HepG2 (cell line): Measurements from ENCODE around the gene ZDHHC9. TPM values are rescaled to one million over a fixed set of nuclear protein-coding genes. Genes with fewer than 3 reads are reported as not detected.

Experiments used
- ATAC-seq: fragments of 200-7000 bp; cut with Tn5 transposase; 3 replicates; pipeline ENCODE4 v1.9.1; 2020; ENCODE audit warnings: mild to moderate bottlenecking, moderate library complexity
- BruUV-seq: library from RNA; stranded (reverse); fragments of 400-500 nt; replicated peaks from 2 replicates; lab custom pipeline; 2021; lab: Mats Ljungman, UMichigan
- CTCF ChIA-PET: fragments of 300-600 bp; formaldehyde crosslinking; extraction: SDS; loops from one replicate; lab custom pipeline; 2021; ENCODE audit warnings: low total read pairs, inconsistent platforms, low intra/inter-chr PET ratio; lab: Yijun Ruan, JAX
- POLR2A ChIA-PET: fragments of 350-600 bp; sonication (Branson Sonifier 250); formaldehyde crosslinking; loops from one replicate; lab custom pipeline; 2020; ENCODE audit warnings: antibody characterized with exemption, inconsistent platforms; lab: Yijun Ruan, JAX
- DNase-seq: peaks from one replicate; pipeline ENCODE4 v3.0.0-alpha.2; 2015; ENCODE audit warnings: low spot score
- FAIRE-seq: peaks from 3 replicates; lab custom pipeline; 2011; peaks lifted over from hg19 to GRCh38; lab: Jason Lieb, UNC
- H2AFZ ChIP-seq: one replicate; pipeline ENCODE4 v1.6.1; 2011; ENCODE audit warnings: low read length, inconsistent platforms
- H3K27ac ChIP-seq: fragments of 300-600 bp; 3 replicates; pipeline ENCODE4 v1.8.0; 2011; ENCODE audit warnings: mixed run types, mild to moderate bottlenecking, mixed read lengths, low read length, inconsistent platforms; ENCODE audit not compliant: insufficient read depth; ENCODE audit errors: extremely low read length
- H3K27me3 ChIP-seq, 2 experiments: fragments of 200-600 bp in 1 of 2; 2 replicates in 1 of 2; 3 replicates in 1 of 2; pipeline versions ENCODE4 v1.6.0 to v1.8.0; 2011; ENCODE audit warnings: low read length in 2 of 2, mild to moderate bottlenecking in 2 of 2, moderate library complexity in 2 of 2, inconsistent platforms in 1 of 2; ENCODE audit not compliant: insufficient read depth in 2 of 2, control insufficient read depth in 1 of 2
- H3K36me3 ChIP-seq, 2 experiments: fragments of 200-600 bp in 1 of 2; replicated peaks in 1 of 2; 2 replicates in 1 of 2; 3 replicates in 1 of 2; pipeline versions ENCODE4 v1.5.1 to v1.8.0; 2011; ENCODE audit warnings: low read length in 2 of 2, inconsistent platforms in 1 of 2; ENCODE audit not compliant: insufficient read depth in 2 of 2, control insufficient read depth in 1 of 2
- H3K4me1 ChIP-seq: 2 replicates; pipeline ENCODE4 v1.5.1; 2012; ENCODE audit warnings: low read length, inconsistent platforms; ENCODE audit not compliant: insufficient read depth
- H3K4me2 ChIP-seq: 2 replicates; pipeline ENCODE4 v1.6.0; 2011; ENCODE audit warnings: low read depth, low read length, inconsistent platforms
- H3K4me3 ChIP-seq, 3 experiments: fragments of 200-600 bp in 1 of 3; sonication (generic), shearing (Covaris generic) in 1 of 3; replicated peaks in 1 of 3; 2 replicates each; pipeline ENCODE4 v1.5.1; 2011 to 2016; ENCODE audit warnings: low read length in 3 of 3, inconsistent platforms in 2 of 3, low read depth in 2 of 3, mild to moderate bottlenecking in 2 of 3, control low read depth in 1 of 3, mixed read lengths in 1 of 3; ENCODE audit not compliant: insufficient read depth in 1 of 3
- H3K79me2 ChIP-seq: one replicate; pipeline ENCODE4 v1.6.1; 2011; ENCODE audit warnings: low read length, inconsistent platforms; ENCODE audit not compliant: insufficient read depth
- H3K9ac ChIP-seq: 2 replicates; pipeline ENCODE4 v1.6.0; 2011; ENCODE audit warnings: mild to moderate bottlenecking, low read depth, low read length, inconsistent platforms; ENCODE audit not compliant: insufficient read depth
- H3K9me3 ChIP-seq: 2 replicates; pipeline ENCODE4 v1.5.1; 2012; ENCODE audit warnings: mild to moderate bottlenecking, low read length
- H4K20me1 ChIP-seq: 2 replicates; pipeline ENCODE4 v1.6.0; 2011; ENCODE audit warnings: inconsistent platforms, mild to moderate bottlenecking, low read length, moderate library complexity; ENCODE audit not compliant: insufficient read depth
- CBX2 ChIP-seq, 2 experiments: fragments of 200-600 bp in 1 of 2; sonication (generic); formaldehyde crosslinking in 1 of 2; IDR thresholded peaks; 2 replicates each; pipeline versions ENCODE4 v1.7.0 to v1.8.1; 2018 to 2022; ENCODE audit warnings: low read depth in 2 of 2, low read length in 1 of 2, mild to moderate bottlenecking in 1 of 2, missing genetic modification reagents in 1 of 2
- DPF2 ChIP-seq: sonication (generic); formaldehyde crosslinking; IDR thresholded peaks from 2 replicates; pipeline ENCODE4 v1.4.0; 2020; ENCODE audit warnings: mild to moderate bottlenecking, low read depth, missing genetic modification reagents, borderline replicate concordance
- FOXK1 ChIP-seq: sonication (generic); formaldehyde crosslinking; IDR thresholded peaks from 2 replicates; pipeline ENCODE4 v1.4.0; 2020; ENCODE audit warnings: low read depth, missing genetic modification reagents, borderline replicate concordance
- GABPA ChIP-seq, 2 experiments: IDR thresholded peaks; 2 replicates each; pipeline ENCODE4 v1.6.1; 2011 to 2016; ENCODE audit warnings: low read depth in 2 of 2, low read length in 1 of 2, missing biosample characterization in 1 of 2, missing genetic modification characterization in 1 of 2
- HIVEP1 ChIP-seq: sonication (generic); formaldehyde crosslinking; IDR thresholded peaks from 2 replicates; pipeline ENCODE4 v1.4.0; 2020; ENCODE audit warnings: mild to moderate bottlenecking, missing genetic modification reagents
- HNRNPK ChIP-seq: fragments of 200-400 bp; formaldehyde crosslinking; IDR thresholded peaks from 2 replicates; pipeline ENCODE4 v1.6.1; 2018; ENCODE audit warnings: low read length, low read depth, moderate library complexity, mild to moderate bottlenecking; ENCODE audit not compliant: poor library complexity, severe bottlenecking
- HOXA3 ChIP-seq: sonication (generic); formaldehyde crosslinking; IDR thresholded peaks from 2 replicates; pipeline ENCODE4 v1.5.0; 2020; ENCODE audit warnings: missing genetic modification reagents
- MEIS2 ChIP-seq: sonication (generic); formaldehyde crosslinking; IDR thresholded peaks from 2 replicates; pipeline ENCODE4 v1.9.0; 2021; ENCODE audit warnings: mild to moderate bottlenecking, missing genetic modification reagents
- PAF1 ChIP-seq: IDR thresholded peaks from 2 replicates; pipeline ENCODE4 v1.6.1; 2016; ENCODE audit warnings: missing genetic modification reagents, missing compliant biosample characterization
- SOX13 ChIP-seq, 3 experiments: fragments of 450-650 bp in 1 of 3; sonication (generic) in 1 of 3; formaldehyde crosslinking in 1 of 3; IDR thresholded peaks in 2 of 3; conservative IDR thresholded peaks in 1 of 3; 2 replicates each; pipeline versions ENCODE4 v1.5.0 to v1.6.1; 2016 to 2020; ENCODE audit warnings: antibody characterized with exemption in 1 of 3, mild to moderate bottlenecking in 1 of 3, missing compliant biosample characterization in 1 of 3, missing genetic modification reagents in 1 of 3, moderate library complexity in 1 of 3
- ZFP36L1 ChIP-seq: sonication (generic); formaldehyde crosslinking; IDR thresholded peaks from 2 replicates; pipeline ENCODE4 v1.8.0; 2022; ENCODE audit warnings: mild to moderate bottlenecking, missing genetic modification reagents, moderate library complexity
- WGBS: methylation state at CpG from one replicate; pipeline ENCODE4 v1.1.6; 2017; ENCODE audit warnings: low lambda C conversion rate; 5-methylcytosine and 5-hydroxymethylcytosine counted together
- in situ Hi-C: cut with HindIII; loops from 2 replicates; pipeline ENCODE4 v1.10.0; 2017; ENCODE audit warnings: low pct_unique_long_range_greater_than_20kb; ENCODE audit not compliant: extremely low pct_ligation_motif_present
- intact Hi-C: fragments of 100-400 bp; cut with micrococcal nuclease; formaldehyde crosslinking; loops from one replicate; pipeline ENCODE4 v1.10.0; 2022; ENCODE audit not compliant: unreplicated experiment
- polyA plus RNA-seq, 8 experiments: library from polyadenylated mRNA; depleted of rRNA in 3 of 8; stranded (reverse) in 7 of 8; unstranded in 1 of 8; fragments of >200 nt; fragmentation: Illumina TruSeq in 4 of 8; extraction: Trizol in 4 of 8; gene quantifications; 2 replicates each; pipeline versions ENCODE4 v1.2.1 to v1.2.3, GENCODE V29; 2011 to 2016; ENCODE audit warnings: low read depth in 4 of 8, missing spikeins in 1 of 8, mixed read lengths in 1 of 8; ENCODE audit not compliant: insufficient read depth in 1 of 8
- total RNA-seq, 5 experiments: library from RNA; depleted of rRNA; stranded (reverse); fragments of >200 nt; fragmentation: Illumina TruSeq; extraction: Trizol; gene quantifications; 2 replicates each; pipeline ENCODE4 v1.2.3, GENCODE V29; 2016; ENCODE audit warnings: low read depth in 1 of 5
- TF ChIP-seq, protein P1 (sequence below): sonication (generic); formaldehyde crosslinking; IDR thresholded peaks from 2 replicates; pipeline ENCODE4 v1.5.0; 2020; ENCODE audit warnings: mild to moderate bottlenecking, missing genetic modification reagents
- TF ChIP-seq, protein P2 (sequence below): sonication (generic); formaldehyde crosslinking; IDR thresholded peaks from 2 replicates; pipeline ENCODE4 v1.4.0; 2020; ENCODE audit warnings: low read depth, mild to moderate bottlenecking, missing genetic modification reagents

Gene ZDHHC9
- total and polyA plus RNA-seq, 2 of the 13 experiments (the other 11 are each of a cell fraction or from before 2014, with no cell fraction given) = 28.3 to 53.1 TPM

DNA sequence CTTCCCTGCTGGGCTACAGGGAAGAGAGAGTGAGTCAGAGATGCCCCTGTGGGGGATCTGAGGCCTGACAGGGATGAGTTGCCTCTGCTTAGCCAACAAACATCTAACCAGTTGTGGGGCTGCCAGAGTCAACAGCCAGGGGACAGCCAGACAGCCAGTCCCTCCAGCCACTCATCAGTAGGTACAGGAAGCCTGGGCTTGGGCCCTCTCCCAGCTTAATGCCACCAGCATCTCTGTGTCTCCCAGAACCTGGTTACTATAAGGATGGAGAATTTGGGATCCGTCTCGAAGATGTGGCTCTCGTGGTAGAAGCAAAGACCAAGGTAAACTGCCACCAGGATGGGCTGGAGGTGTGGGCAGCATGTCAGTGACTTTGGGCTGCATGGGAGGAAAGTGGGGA lies 81.2 kb downstream of the ZDHHC9 start:
- Histone ChIP-seq H2AFZ (no peak overlapping the region), H3K27me3 (no peaks in the 10 kb centered on the region), H4K20me1 (no peaks in the 10 kb centered on the region), H3K9me3 (no peaks in the 10 kb centered on the region), H3K27ac (no peak overlapping the region), H3K4me1 (no peaks in the 10 kb centered on the region), H3K79me2 (no peaks in the 10 kb centered on the region), H3K4me2 (no peak overlapping the region), H3K4me3 (no peak overlapping the region), H3K9ac (no peak overlapping the region), H3K36me3 (no peaks in the 10 kb centered on the region)
- ATAC-seq (no peak), DNase-seq (no peak), FAIRE-seq (no peak)
- ChIA-PET CTCF (no interaction called here), POLR2A (no interaction called here)
- BruUV-seq = no TSS peak
- 48% methylated on average over 3 of the region's 3 CpGs for WGBS
- TF ChIP-seq GABPA (IDR thresholded peaks at IDR 0.05; ENCODE audit: low read depth, low read length) = no peak
- TF ChIP-seq GABPA (CRISPR knock-in tag; IDR thresholded peaks at IDR 0.05; ENCODE audit: low read depth) = no peak
- TF ChIP-seq PAF1 (CRISPR knock-in tag) = no peak
- no peak for TF ChIP-seq HNRNPK
- TF ChIP-seq CBX2 (IDR thresholded peaks at IDR 0.05; ENCODE audit: low read depth, low read length) = no peak
- TF ChIP-seq CBX2 (CRISPR knock-in tag; IDR thresholded peaks at IDR 0.05; ENCODE audit: low read depth) = no peak
- TF ChIP-seq, protein P1, sequence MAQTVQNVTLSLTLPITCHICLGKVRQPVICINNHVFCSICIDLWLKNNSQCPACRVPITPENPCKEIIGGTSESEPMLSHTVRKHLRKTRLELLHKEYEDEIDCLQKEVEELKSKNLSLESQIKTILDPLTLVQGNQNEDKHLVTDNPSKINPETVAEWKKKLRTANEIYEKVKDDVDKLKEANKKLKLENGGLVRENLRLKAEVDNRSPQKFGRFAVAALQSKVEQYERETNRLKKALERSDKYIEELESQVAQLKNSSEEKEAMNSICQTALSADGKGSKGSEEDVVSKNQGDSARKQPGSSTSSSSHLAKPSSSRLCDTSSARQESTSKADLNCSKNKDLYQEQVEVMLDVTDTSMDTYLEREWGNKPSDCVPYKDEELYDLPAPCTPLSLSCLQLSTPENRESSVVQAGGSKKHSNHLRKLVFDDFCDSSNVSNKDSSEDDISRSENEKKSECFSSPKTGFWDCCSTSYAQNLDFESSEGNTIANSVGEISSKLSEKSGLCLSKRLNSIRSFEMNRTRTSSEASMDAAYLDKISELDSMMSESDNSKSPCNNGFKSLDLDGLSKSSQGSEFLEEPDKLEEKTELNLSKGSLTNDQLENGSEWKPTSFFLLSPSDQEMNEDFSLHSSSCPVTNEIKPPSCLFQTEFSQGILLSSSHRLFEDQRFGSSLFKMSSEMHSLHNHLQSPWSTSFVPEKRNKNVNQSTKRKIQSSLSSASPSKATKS = no peak
- TF ChIP-seq MEIS2 (CRISPR knock-in tag) = no peak
- no peak for TF ChIP-seq HIVEP1 (CRISPR knock-in tag)
- TF ChIP-seq, protein P2, sequence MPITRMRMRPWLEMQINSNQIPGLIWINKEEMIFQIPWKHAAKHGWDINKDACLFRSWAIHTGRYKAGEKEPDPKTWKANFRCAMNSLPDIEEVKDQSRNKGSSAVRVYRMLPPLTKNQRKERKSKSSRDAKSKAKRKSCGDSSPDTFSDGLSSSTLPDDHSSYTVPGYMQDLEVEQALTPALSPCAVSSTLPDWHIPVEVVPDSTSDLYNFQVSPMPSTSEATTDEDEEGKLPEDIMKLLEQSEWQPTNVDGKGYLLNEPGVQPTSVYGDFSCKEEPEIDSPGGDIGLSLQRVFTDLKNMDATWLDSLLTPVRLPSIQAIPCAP (CRISPR knock-in tag) = no peak
- no peak for TF ChIP-seq SOX13 (IDR thresholded peaks at IDR 0.05)
- TF ChIP-seq SOX13 (CRISPR knock-in tag; conservative IDR thresholded peaks at IDR 0.05 in 1 of 2, IDR thresholded peaks at IDR 0.05 in 1 of 2) = no peak
- TF ChIP-seq HOXA3 (CRISPR knock-in tag) = no peak
- TF ChIP-seq FOXK1 (CRISPR knock-in tag) = no peak
- TF ChIP-seq DPF2 (CRISPR knock-in tag) = no peak
- TF ChIP-seq ZFP36L1 = no peak
- in situ Hi-C loops = no loop called here
- intact Hi-C loops = no loop called here
